WI38 (cell line): ENCODE measurements around the gene AADAC.

Experiments used
- H3K4me3 ChIP-seq: 2 replicates; pipeline ENCODE4 v1.5.1; 2011; ENCODE audit warnings: low read depth, mild to moderate bottlenecking, control low read depth, low read length
- CTCF ChIP-seq: IDR thresholded peaks from 2 replicates; pipeline ENCODE4 v1.5.1; 2012; ENCODE audit warnings: low read depth, mild to moderate bottlenecking, control low read depth, low read length

Gene AADAC

GRCh38 chr3:151772825-151773480 lies 41.0 kb upstream of the AADAC start:
- TF ChIP-seq CTCF: no peak

GRCh38 chr3:151774235-151774634 lies 39.7 kb upstream of the AADAC start:
- TF ChIP-seq CTCF: no peak
- H3K4me3 ChIP-seq: no peak overlapping the region

More at GRCh38 chr3:151772825-151773480, 41.0 kb upstream of the AADAC start:
- no peak overlapping the region for H3K4me3 ChIP-seq

GRCh38 chr3:151774910-151775309 lies 39.0 kb upstream of the AADAC start:
- TF ChIP-seq CTCF: no peak
- no peak overlapping the region for H3K4me3 ChIP-seq

- TF ChIP-seq CTCF: no peak
- no peak overlapping the region for H3K4me3 ChIP-seq
These were observed 38.3 kb upstream of the AADAC start for GRCh38 chr3:151775314-151776258.

GRCh38 chr3:151776259-151776740 lies 37.6 kb upstream of the AADAC start:
- no peak overlapping the region for H3K4me3 ChIP-seq
- no peak for TF ChIP-seq CTCF

- no peak overlapping the region for H3K4me3 ChIP-seq
- TF ChIP-seq CTCF: no peak
These were observed 36.0 kb upstream of the AADAC start for GRCh38 chr3:151777880-151778279.

GRCh38 chr3:151787626-151788025 lies 26.3 kb upstream of the AADAC start:
- no peak for TF ChIP-seq CTCF
- H3K4me3 ChIP-seq: no peak overlapping the region
